GM12878 (cell line): Measurements from ENCODE around the gene HTD2. TPM values are rescaled to one million over a fixed set of nuclear protein-coding genes. Genes with fewer than 3 reads are reported as not detected.

Source experiments
- ATAC-seq: fragments of 200-7000 bp; cut with Tn5 transposase; 3 replicates; pipeline ENCODE4 v1.9.1; 2020; ENCODE audit warnings: mild to moderate bottlenecking, moderate library complexity
- BruUV-seq: library from RNA; stranded (reverse); fragments of 400-500 nt; replicated peaks from 2 replicates; lab custom pipeline; 2021; lab: Mats Ljungman, UMichigan
- CTCF ChIA-PET: fragments of 300-600 bp; sonication (Branson Sonifier 250); formaldehyde crosslinking; extraction: SDS; loops from one replicate; lab custom pipeline; 2021; ENCODE audit warnings: inconsistent platforms; lab: Yijun Ruan, JAX
- POLR2A ChIA-PET: fragments of 350-600 bp; formaldehyde crosslinking; extraction: SDS; loops from one replicate; lab custom pipeline; 2021; ENCODE audit warnings: inconsistent platforms; lab: Charles Lee
- RAD21 ChIA-PET: fragments of 300-600 bp; sonication (Branson Sonifier 250); formaldehyde crosslinking; loops from one replicate; lab custom pipeline; 2023; ENCODE audit warnings: antibody characterized with exemption; ENCODE audit not compliant: unreplicated experiment; lab: Charles Lee
- SMC1A ChIA-PET: fragments of 300-600 bp; sonication (Branson Sonifier 250); formaldehyde crosslinking; loops from one replicate; lab custom pipeline; 2023; ENCODE audit not compliant: unreplicated experiment, uncharacterized antibody; lab: Charles Lee
- DNase-seq: peaks from one replicate; pipeline ENCODE4 v3.0.0-alpha.2; 2011; ENCODE audit warnings: low read depth, low spot score
- FAIRE-seq: peaks from 3 replicates; lab custom pipeline; 2011; peaks lifted over from hg19 to GRCh38; lab: Jason Lieb, UNC
- H2AFZ ChIP-seq: 2 replicates; pipeline ENCODE4 v1.6.0; 2011; ENCODE audit warnings: low read depth, low read length, control low read depth; ENCODE audit not compliant: control insufficient read depth
- H3K27ac ChIP-seq: 2 replicates; pipeline ENCODE4 v1.5.1; 2011; ENCODE audit warnings: control low read depth; ENCODE audit not compliant: control insufficient read depth, insufficient read depth
- H3K27me3 ChIP-seq, 2 experiments: replicated peaks in 1 of 2; 2 replicates each; pipeline versions ENCODE4 v1.6.0 to v1.6.1; 2011; ENCODE audit warnings: low read length in 1 of 2; ENCODE audit not compliant: control insufficient read depth in 2 of 2, insufficient read depth in 2 of 2
- H3K36me3 ChIP-seq, 2 experiments: 2 replicates each; pipeline ENCODE4 v1.5.1; 2011; ENCODE audit warnings: low read length in 1 of 2; ENCODE audit not compliant: control insufficient read depth in 2 of 2, insufficient read depth in 2 of 2
- H3K4me1 ChIP-seq: 2 replicates; pipeline ENCODE4 v1.6.1; 2011; ENCODE audit warnings: mild to moderate bottlenecking, low read length, moderate library complexity, mixed read lengths; ENCODE audit not compliant: control insufficient read depth, insufficient read depth
- H3K4me2 ChIP-seq: 2 replicates; pipeline ENCODE4 v1.6.0; 2011; ENCODE audit warnings: control low read depth; ENCODE audit not compliant: control insufficient read depth, insufficient read depth
- H3K4me3 ChIP-seq: fragments of 200-600 bp; sonication (generic); 2 replicates; pipeline ENCODE4 v1.5.1; 2016
- H3K79me2 ChIP-seq: 2 replicates; pipeline ENCODE4 v1.6.0; 2011; ENCODE audit warnings: low read length; ENCODE audit not compliant: control insufficient read depth, insufficient read depth
- H3K9ac ChIP-seq: 2 replicates; pipeline ENCODE4 v1.8.0; 2011; ENCODE audit warnings: low read length, control low read depth, mixed read lengths; ENCODE audit not compliant: control insufficient read depth, insufficient read depth
- H3K9me3 ChIP-seq: replicated peaks from 3 replicates; pipeline ENCODE4 v1.5.1; 2011; ENCODE audit warnings: mild to moderate bottlenecking, low read length; ENCODE audit not compliant: control insufficient read depth, insufficient read depth
- H4K20me1 ChIP-seq: 2 replicates; pipeline ENCODE4 v1.6.0; 2011; ENCODE audit not compliant: control insufficient read depth, insufficient read depth
- ATF7 ChIP-seq: fragments of 450-650 bp; IDR thresholded peaks from 2 replicates; pipeline ENCODE4 v1.6.1; 2016; ENCODE audit warnings: low read depth, mild to moderate bottlenecking
- CBX3 ChIP-seq: fragments of 200-600 bp; sonication (generic); IDR thresholded peaks from 2 replicates; pipeline ENCODE4 v1.6.1; 2016; ENCODE audit warnings: low read depth, borderline replicate concordance
- GABPA ChIP-seq: IDR thresholded peaks from 2 replicates; pipeline ENCODE4 v1.6.1; 2014; ENCODE audit warnings: antibody characterized with exemption, low read depth, mild to moderate bottlenecking, inconsistent platforms
- JUNB ChIP-seq: IDR thresholded peaks from 2 replicates; pipeline ENCODE4 v1.6.1; 2016; ENCODE audit warnings: antibody characterized with exemption, mild to moderate bottlenecking
- MTA3 ChIP-seq: IDR thresholded peaks from 2 replicates; pipeline ENCODE4 v1.6.1; 2012; ENCODE audit warnings: low read length, inconsistent platforms, borderline replicate concordance
- NFYA ChIP-seq: IDR thresholded peaks from 2 replicates; pipeline ENCODE4 v1.6.1; 2011; ENCODE audit warnings: low read depth, mild to moderate bottlenecking, low read length, improper control_type of control experiment, borderline replicate concordance
- SMC3 ChIP-seq: IDR thresholded peaks from 2 replicates; pipeline ENCODE4 v1.6.1; 2011; ENCODE audit warnings: low read length, improper control_type of control experiment, borderline replicate concordance
- SP1 ChIP-seq: IDR thresholded peaks from one replicate; pipeline ENCODE4 v1.6.1; 2011; ENCODE audit warnings: low read depth, low read length
- STAT1 ChIP-seq: fragments of 450-650 bp; conservative IDR thresholded peaks from 2 replicates; pipeline ENCODE4 v1.6.1; 2014; ENCODE audit warnings: antibody characterized with exemption, mild to moderate bottlenecking
- STAT3 ChIP-seq: IDR thresholded peaks from 2 replicates; pipeline ENCODE4 v1.6.1; 2011; ENCODE audit warnings: low read depth, low read length, improper control_type of control experiment
- USF2 ChIP-seq: IDR thresholded peaks from 2 replicates; pipeline ENCODE4 v1.6.1; 2011; ENCODE audit warnings: low read depth, low read length, improper control_type of control experiment, borderline replicate concordance
- YBX1 ChIP-seq: fragments of 450-650 bp; IDR thresholded peaks from 2 replicates; pipeline ENCODE4 v1.6.1; 2016; ENCODE audit warnings: antibody characterized with exemption
- ZNF384 ChIP-seq: IDR thresholded peaks from 2 replicates; pipeline ENCODE4 v1.6.1; 2012; ENCODE audit warnings: low read depth, mild to moderate bottlenecking, low read length, improper control_type of control experiment, borderline replicate concordance
- WGBS: methylation state at CpG from one replicate; pipeline ENCODE4 v1.1.6; 2016; ENCODE audit warnings: low lambda C conversion rate; ENCODE audit not compliant: insufficient replicate concordance, insufficient coverage; ENCODE audit errors: missing lambda C conversion rate; 5-methylcytosine and 5-hydroxymethylcytosine counted together
- in situ Hi-C: fragments of 300-500 bp; cut with MboI; formaldehyde crosslinking; loops from 9 replicates; pipeline ENCODE4 v1.14.3; 2018; ENCODE audit warnings: mixed read lengths
- intact Hi-C: fragments of 100-400 bp; cut with micrococcal nuclease; formaldehyde crosslinking; loops from one replicate; pipeline ENCODE4 v1.14.2; 2022; ENCODE audit not compliant: unreplicated experiment
- polyA plus RNA-seq, 11 experiments: library from polyadenylated mRNA; depleted of rRNA in 4 of 11; unstranded in 6 of 11; stranded (reverse) in 5 of 11; fragments of >200 nt; fragmentation: Nextera tagmentation in 4 of 11; fragmentation: Illumina TruSeq in 1 of 11; extraction: Ambion mirVana in 4 of 11; extraction: Trizol in 1 of 11; gene quantifications; 1 replicate in 1 of 11; 2 replicates in 10 of 11; pipeline versions ENCODE4 v1.2.1 to v1.2.3, GENCODE V29; 2011 to 2016; ENCODE audit warnings: inconsistent platforms in 2 of 11, missing spikeins in 2 of 11, low read depth in 1 of 11
- total RNA-seq, 4 experiments: library from RNA; depleted of rRNA in 3 of 4; stranded (reverse); fragments of >200 nt in 3 of 4; fragmentation: Illumina TruSeq in 1 of 4; extraction: Trizol in 1 of 4; gene quantifications; 2 replicates each; pipeline versions ENCODE4 v1.2.1 to v1.2.3, GENCODE V29; 2013 to 2021
- TF ChIP-seq, protein P1 (sequence below): fragments of 450-650 bp; formaldehyde crosslinking; IDR thresholded peaks from 2 replicates; pipeline ENCODE4 v1.4.0; 2020; ENCODE audit warnings: mild to moderate bottlenecking, moderate library complexity
- TF ChIP-seq, protein P2 (sequence below): fragments of 450-650 bp; formaldehyde crosslinking; IDR thresholded peaks from 2 replicates; pipeline ENCODE4 v1.4.0; 2022; ENCODE audit warnings: mild to moderate bottlenecking, moderate library complexity

Gene HTD2
- total and polyA plus RNA-seq, 10 of the 15 experiments (the other 5 are each of a cell fraction or from before 2014, with no cell fraction given), result 5.9 to 24.7 (median 9.5) TPM

- intact Hi-C loops, result loop anchor here (2.0 kb wide), 1 partner anchor 161 kb away; the partner anchor contains the start of gene KCTD6
- ATAC-seq (no peak), DNase-seq (no peak), FAIRE-seq (no peak)
- H3K27me3 ChIP-seq, result no peaks in the 10 kb centered on the region
- whole genome bisulfite sequencing, result 93% methylated on average over 4 of the region's 4 CpGs
- no peak overlapping the region for H3K4me3 ChIP-seq
- no peaks in the 10 kb centered on the region for H3K9me3 ChIP-seq
- in situ Hi-C loops, result no loop called here
- RAD21 ChIA-PET, result interaction anchor here (0.9 to 2.1 kb wide), 3 partner anchors 23 to 162 kb away, joined by 3 to 5 read pairs (median 4); no protein-coding TSS in a partner anchor
- H3K79me2 ChIP-seq, result peaks cover 10% of the 10 kb centered on the region
- POLR2A ChIA-PET, result interaction anchor here (1.5 to 12.4 kb wide), 2 partner anchors 20 to 99 kb away, joined by 3 to 221 read pairs; no protein-coding TSS in a partner anchor
- H2AFZ ChIP-seq, result no peak overlapping the region
- H3K4me1 ChIP-seq, result peaks cover 7% of the 10 kb centered on the region; the same call in 1 of the 2 replicates
- H3K36me3 ChIP-seq, result no peaks in the 10 kb centered on the region
- H3K27ac ChIP-seq, result no peak overlapping the region
- no peaks in the 10 kb centered on the region for H4K20me1 ChIP-seq
- no peak overlapping the region for H3K4me2 ChIP-seq
- CTCF ChIA-PET, result interaction anchor here (0.7 to 4.3 kb wide), 6 partner anchors 9 to 160 kb away, joined by 3 to 20 read pairs (median 6); partner anchors contain the start of genes HTD2, KCTD6 and RPP14
- BruUV-seq, result no TSS peak
- no peak overlapping the region for H3K9ac ChIP-seq
- SMC1A ChIA-PET, result interaction anchor here (0.8 to 13.1 kb wide), 3 partner anchors 19 to 25 kb away, joined by 3 to 324 read pairs (median 4); partner anchors contain the start of genes HTD2 and RPP14
- TF ChIP-seq JUNB (no peak), NFYA (no peak), SP1 (no peak), YBX1 (no peak), ZNF384 (no peak), MTA3 (no peak), ATF7 (no peak), USF2 (no peak), STAT1 (no peak), SMC3 (no peak), GABPA (no peak), STAT3 (no peak), CBX3 (no peak)
- TF ChIP-seq, protein P1, sequence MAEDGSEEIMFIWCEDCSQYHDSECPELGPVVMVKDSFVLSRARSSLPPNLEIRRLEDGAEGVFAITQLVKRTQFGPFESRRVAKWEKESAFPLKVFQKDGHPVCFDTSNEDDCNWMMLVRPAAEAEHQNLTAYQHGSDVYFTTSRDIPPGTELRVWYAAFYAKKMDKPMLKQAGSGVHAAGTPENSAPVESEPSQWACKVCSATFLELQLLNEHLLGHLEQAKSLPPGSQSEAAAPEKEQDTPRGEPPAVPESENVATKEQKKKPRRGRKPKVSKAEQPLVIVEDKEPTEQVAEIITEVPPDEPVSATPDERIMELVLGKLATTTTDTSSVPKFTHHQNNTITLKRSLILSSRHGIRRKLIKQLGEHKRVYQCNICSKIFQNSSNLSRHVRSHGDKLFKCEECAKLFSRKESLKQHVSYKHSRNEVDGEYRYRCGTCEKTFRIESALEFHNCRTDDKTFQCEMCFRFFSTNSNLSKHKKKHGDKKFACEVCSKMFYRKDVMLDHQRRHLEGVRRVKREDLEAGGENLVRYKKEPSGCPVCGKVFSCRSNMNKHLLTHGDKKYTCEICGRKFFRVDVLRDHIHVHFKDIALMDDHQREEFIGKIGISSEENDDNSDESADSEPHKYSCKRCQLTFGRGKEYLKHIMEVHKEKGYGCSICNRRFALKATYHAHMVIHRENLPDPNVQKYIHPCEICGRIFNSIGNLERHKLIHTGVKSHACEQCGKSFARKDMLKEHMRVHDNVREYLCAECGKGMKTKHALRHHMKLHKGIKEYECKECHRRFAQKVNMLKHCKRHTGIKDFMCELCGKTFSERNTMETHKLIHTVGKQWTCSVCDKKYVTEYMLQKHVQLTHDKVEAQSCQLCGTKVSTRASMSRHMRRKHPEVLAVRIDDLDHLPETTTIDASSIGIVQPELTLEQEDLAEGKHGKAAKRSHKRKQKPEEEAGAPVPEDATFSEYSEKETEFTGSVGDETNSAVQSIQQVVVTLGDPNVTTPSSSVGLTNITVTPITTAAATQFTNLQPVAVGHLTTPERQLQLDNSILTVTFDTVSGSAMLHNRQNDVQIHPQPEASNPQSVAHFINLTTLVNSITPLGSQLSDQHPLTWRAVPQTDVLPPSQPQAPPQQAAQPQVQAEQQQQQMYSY, result no peak
- TF ChIP-seq, protein P2, sequence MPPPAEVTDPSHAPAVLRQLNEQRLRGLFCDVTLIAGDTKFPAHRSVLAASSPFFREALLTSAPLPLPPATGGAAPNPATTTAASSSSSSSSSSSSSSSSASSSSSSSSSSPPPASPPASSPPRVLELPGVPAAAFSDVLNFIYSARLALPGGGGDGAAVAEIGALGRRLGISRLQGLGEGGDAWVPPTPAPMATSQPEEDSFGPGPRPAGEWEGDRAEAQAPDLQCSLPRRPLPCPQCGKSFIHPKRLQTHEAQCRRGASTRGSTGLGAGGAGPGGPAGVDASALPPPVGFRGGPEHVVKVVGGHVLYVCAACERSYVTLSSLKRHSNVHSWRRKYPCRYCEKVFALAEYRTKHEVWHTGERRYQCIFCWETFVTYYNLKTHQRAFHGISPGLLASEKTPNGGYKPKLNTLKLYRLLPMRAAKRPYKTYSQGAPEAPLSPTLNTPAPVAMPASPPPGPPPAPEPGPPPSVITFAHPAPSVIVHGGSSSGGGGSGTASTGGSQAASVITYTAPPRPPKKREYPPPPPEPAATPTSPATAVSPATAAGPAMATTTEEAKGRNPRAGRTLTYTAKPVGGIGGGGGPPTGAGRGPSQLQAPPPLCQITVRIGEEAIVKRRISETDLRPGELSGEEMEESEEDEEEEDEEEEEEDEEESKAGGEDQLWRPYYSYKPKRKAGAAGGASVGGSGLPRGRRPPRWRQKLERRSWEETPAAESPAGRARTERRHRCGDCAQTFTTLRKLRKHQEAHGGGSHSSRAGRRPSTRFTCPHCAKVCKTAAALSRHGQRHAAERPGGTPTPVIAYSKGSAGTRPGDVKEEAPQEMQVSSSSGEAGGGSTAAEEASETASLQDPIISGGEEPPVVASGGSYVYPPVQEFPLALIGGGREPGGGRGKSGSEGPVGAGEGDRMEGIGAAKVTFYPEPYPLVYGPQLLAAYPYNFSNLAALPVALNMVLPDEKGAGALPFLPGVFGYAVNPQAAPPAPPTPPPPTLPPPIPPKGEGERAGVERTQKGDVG (CRISPR knock-in tag), result no peak
Observed at GRCh38 chr3:58331593-58332152, 25.4 kb downstream of the HTD2 start.
